Astrocyte (in vitro differentiated cells and primary cell): ENCODE results near the gene TEX51. TPM values are rescaled to one million over a fixed set of nuclear protein-coding genes. Genes with fewer than 3 reads are reported as not detected.

ENCODE experiments used
- DNase-seq: peaks from one replicate; pipeline ENCODE4 v3.0.0-alpha.2; 2010; ENCODE audit warnings: low read depth
- FAIRE-seq: peaks from 2 replicates; lab custom pipeline; 2011; peaks lifted over from hg19 to GRCh38; lab: Jason Lieb, UNC
- H2AFZ ChIP-seq: 2 replicates; pipeline ENCODE4 v1.6.0; 2012; ENCODE audit warnings: low read depth, low read length, inconsistent platforms
- H3K27ac ChIP-seq: 2 replicates; pipeline ENCODE4 v1.5.1; 2011; ENCODE audit warnings: low read depth, low read length, inconsistent platforms
- H3K27me3 ChIP-seq: 2 replicates; pipeline ENCODE4 v1.6.0; 2011; ENCODE audit warnings: low read length, inconsistent platforms; ENCODE audit not compliant: insufficient read depth
- H3K36me3 ChIP-seq: 2 replicates; pipeline ENCODE4 v1.5.1; 2011; ENCODE audit warnings: low read length, inconsistent platforms; ENCODE audit not compliant: insufficient read depth
- H3K4me1 ChIP-seq: 2 replicates; pipeline ENCODE4 v1.5.1; 2011; ENCODE audit warnings: low read length, inconsistent platforms; ENCODE audit not compliant: insufficient read depth
- H3K4me2 ChIP-seq: 2 replicates; pipeline ENCODE4 v1.6.0; 2012; ENCODE audit warnings: low read length, inconsistent platforms
- H3K4me3 ChIP-seq: 2 replicates; pipeline ENCODE4 v1.5.1; 2011; ENCODE audit warnings: low read depth, mild to moderate bottlenecking, low read length, inconsistent platforms; ENCODE audit not compliant: insufficient read depth
- H3K79me2 ChIP-seq: 2 replicates; pipeline ENCODE4 v1.6.0; 2012; ENCODE audit warnings: mild to moderate bottlenecking, low read length, inconsistent platforms; ENCODE audit not compliant: insufficient read depth
- H3K9ac ChIP-seq: 2 replicates; pipeline ENCODE4 v1.6.0; 2012; ENCODE audit warnings: mild to moderate bottlenecking, low read length, inconsistent platforms
- H3K9me3 ChIP-seq: 2 replicates; pipeline ENCODE4 v1.5.1; 2012; ENCODE audit warnings: low read depth, mild to moderate bottlenecking, low read length, inconsistent platforms; ENCODE audit not compliant: insufficient read depth
- H4K20me1 ChIP-seq: 2 replicates; pipeline ENCODE4 v1.6.0; 2012; ENCODE audit warnings: low read length, inconsistent platforms; ENCODE audit not compliant: insufficient read depth
- H3K27ac Mint-ChIP-seq: one replicate; pipeline ENCODE4 v1.8.0; 2021; ENCODE audit warnings: mild to moderate bottlenecking, mixed read lengths; ENCODE audit not compliant: unreplicated experiment
- H3K27me3 Mint-ChIP-seq: one replicate; pipeline ENCODE4 v1.8.0; 2021; ENCODE audit warnings: low read depth, mixed read lengths; ENCODE audit not compliant: unreplicated experiment
- H3K36me3 Mint-ChIP-seq: one replicate; pipeline ENCODE4 v1.8.0; 2021; ENCODE audit warnings: low read depth, mixed read lengths; ENCODE audit not compliant: unreplicated experiment
- H3K4me1 Mint-ChIP-seq: one replicate; pipeline ENCODE4 v1.8.0; 2021; ENCODE audit warnings: low read depth, mixed read lengths; ENCODE audit not compliant: unreplicated experiment
- H3K4me3 Mint-ChIP-seq: one replicate; pipeline ENCODE4 v1.8.0; 2021; ENCODE audit warnings: mild to moderate bottlenecking, moderate library complexity, mixed read lengths; ENCODE audit not compliant: unreplicated experiment
- H3K9me3 Mint-ChIP-seq: one replicate; pipeline ENCODE4 v1.8.0; 2021; ENCODE audit warnings: mild to moderate bottlenecking, mixed read lengths; ENCODE audit not compliant: unreplicated experiment
- CTCF ChIP-seq: IDR thresholded peaks from 2 replicates; pipeline ENCODE4 v1.5.1; 2011; ENCODE audit warnings: low read depth, mild to moderate bottlenecking, inconsistent platforms, low read length, moderate library complexity; ENCODE audit not compliant: insufficient read depth
- EZH2 ChIP-seq: IDR thresholded peaks from 2 replicates; pipeline ENCODE4 v1.6.1; 2012; ENCODE audit warnings: mild to moderate bottlenecking, low read length, inconsistent platforms; ENCODE audit not compliant: insufficient read depth
- total RNA-seq: library from RNA; stranded (reverse); gene quantifications from 2 replicates; pipeline ENCODE4 v1.2.1, GENCODE V29; 2021

TEX51 gene
- total RNA-seq, 1 donor from 2014 or later = not detected

- Histone ChIP-seq H3K9me3 (no peaks in the 10 kb centered on the region), H3K27me3 (peaks cover 2% of the 10 kb centered on the region), H3K79me2 (no peaks in the 10 kb centered on the region), H2AFZ (peak overlapping the region; percentile 69), H3K9ac (no peak overlapping the region), H3K4me2 (peak overlapping the region; percentile 72), H4K20me1 (no peaks in the 10 kb centered on the region), H3K27ac (no peak overlapping the region), H3K4me1 (peaks cover 6% of the 10 kb centered on the region), H3K4me3 (no peak overlapping the region), H3K36me3 (no peaks in the 10 kb centered on the region)
- FAIRE-seq = no peak
- Mint-ChIP-seq H3K4me1 (no peaks in the 10 kb centered on the region), H3K27ac (no peak overlapping the region), H3K27me3 (peaks cover 26% of the 10 kb centered on the region), H3K36me3 (no peaks in the 10 kb centered on the region), H3K4me3 (no peak overlapping the region), H3K9me3 (no peaks in the 10 kb centered on the region)
- TF ChIP-seq CTCF (peak; percentile 8), EZH2 (no peak)
- DNase-seq = no peak
Observed at GRCh38 chr2:126886211-126886915, 12.3 kb upstream of the TEX51 start.

- Histone ChIP-seq H3K4me2 (no peak overlapping the region), H4K20me1 (no peaks in the 10 kb centered on the region), H3K36me3 (no peaks in the 10 kb centered on the region), H3K27ac (no peak overlapping the region), H2AFZ (no peak overlapping the region), H3K79me2 (no peaks in the 10 kb centered on the region), H3K9ac (no peak overlapping the region), H3K4me1 (peaks cover 6% of the 10 kb centered on the region), H3K4me3 (no peak overlapping the region), H3K9me3 (no peaks in the 10 kb centered on the region), H3K27me3 (peaks cover 2% of the 10 kb centered on the region)
- Mint-ChIP-seq H3K4me1 (no peaks in the 10 kb centered on the region), H3K27ac (no peak overlapping the region), H3K9me3 (no peaks in the 10 kb centered on the region), H3K4me3 (no peak overlapping the region), H3K27me3 (peaks cover 26% of the 10 kb centered on the region), H3K36me3 (no peaks in the 10 kb centered on the region)
- DNase-seq (no peak), FAIRE-seq (no peak)
- no peak for TF ChIP-seq CTCF
- TF ChIP-seq EZH2 = no peak
Observed at GRCh38 chr2:126886916-126887280, 11.8 kb upstream of the TEX51 start.

- DNase-seq (no peak), FAIRE-seq (no peak)
- Histone ChIP-seq H2AFZ (no peak overlapping the region), H3K4me3 (no peak overlapping the region), H4K20me1 (no peaks in the 10 kb centered on the region), H3K27me3 (peaks cover 2% of the 10 kb centered on the region), H3K4me1 (peaks cover 6% of the 10 kb centered on the region), H3K4me2 (no peak overlapping the region), H3K9ac (no peak overlapping the region), H3K79me2 (no peaks in the 10 kb centered on the region), H3K27ac (no peak overlapping the region), H3K36me3 (no peaks in the 10 kb centered on the region), H3K9me3 (no peaks in the 10 kb centered on the region)
- Mint-ChIP-seq H3K27me3 (peaks cover 22% of the 10 kb centered on the region), H3K27ac (no peak overlapping the region), H3K9me3 (no peaks in the 10 kb centered on the region), H3K4me3 (no peak overlapping the region), H3K4me1 (no peaks in the 10 kb centered on the region), H3K36me3 (no peaks in the 10 kb centered on the region)
- no peak for TF ChIP-seq CTCF
- no peak for TF ChIP-seq EZH2
Observed at GRCh38 chr2:126887506-126887905, 11.2 kb upstream of the TEX51 start.
